PFSK-1 (cell line): ENCODE results near the gene UNC45A.

Experiments
- POLR2AphosphoS5 ChIP-seq: IDR thresholded peaks from 2 replicates; pipeline ENCODE4 v1.6.1; 2012; ENCODE audit warnings: low read depth, mild to moderate bottlenecking, control low read depth, low read length, moderate library complexity
- REST ChIP-seq, 2 experiments: IDR thresholded peaks; 2 replicates each; pipeline versions ENCODE4 v1.6.1 to v1.8.0; 2011 to 2012; ENCODE audit warnings: low read depth in 2 of 2, low read length in 2 of 2, control low read depth in 1 of 2, inconsistent platforms in 1 of 2, mild to moderate bottlenecking in 1 of 2, moderate library complexity in 1 of 2; ENCODE audit not compliant: insufficient read depth in 1 of 2

- TF ChIP-seq REST (IDR thresholded peaks at IDR 0.05; ENCODE audit: insufficient read depth in 1 of 2, low read depth in 2 of 2, low read length in 2 of 2) = no peak
- no peak for TF ChIP-seq POLR2AphosphoS5
Measured at GRCh38 chr15:90889736-90890456, 45.2 kb upstream of the UNC45A start.
